Naive B cell (primary cell): ENCODE results near the gene OPCML. TPM values are rescaled to one million over a fixed set of nuclear protein-coding genes. Genes with fewer than 3 reads are reported as not detected.

Experiments
- ATAC-seq, 2 donors: fragments of 150-1000 bp; cut with Tn5 transposase; 2 replicates each; pipeline ENCODE4 v1.10.0; 2021; ENCODE audit warnings: low read depth in 2 of 2, mild to moderate bottlenecking in 2 of 2, moderate library complexity in 2 of 2
- DNase-seq: peaks from one replicate; pipeline ENCODE4 v3.0.0; 2022
- H3K27ac Mint-ChIP-seq, 6 donors: one replicate each; pipeline ENCODE4 v1.8.0; 2020 to 2022; ENCODE audit warnings: mild to moderate bottlenecking in 6 of 6, mixed read lengths in 6 of 6, moderate library complexity in 5 of 6, inconsistent platforms in 2 of 6
- H3K27me3 Mint-ChIP-seq, 3 donors: one replicate each; pipeline ENCODE4 v1.8.0; 2021 to 2022; ENCODE audit warnings: mixed read lengths in 3 of 3, mild to moderate bottlenecking in 1 of 3
- H3K36me3 Mint-ChIP-seq, 2 donors: one replicate each; pipeline ENCODE4 v1.8.0; 2020 to 2022; ENCODE audit warnings: mixed read lengths in 2 of 2, inconsistent platforms in 1 of 2, mild to moderate bottlenecking in 1 of 2
- H3K4me1 Mint-ChIP-seq, 3 donors: one replicate each; pipeline ENCODE4 v1.8.0; 2020 to 2022; ENCODE audit warnings: mixed read lengths in 3 of 3, inconsistent platforms in 1 of 3, mild to moderate bottlenecking in 1 of 3, moderate library complexity in 1 of 3
- H3K4me3 Mint-ChIP-seq, 8 donors: one replicate each; pipeline ENCODE4 v1.8.0; 2020 to 2022; ENCODE audit warnings: mild to moderate bottlenecking in 8 of 8, mixed read lengths in 8 of 8, moderate library complexity in 8 of 8, inconsistent platforms in 2 of 8
- H3K9me3 Mint-ChIP-seq, 7 donors: one replicate each; pipeline ENCODE4 v1.8.0; 2020 to 2022; ENCODE audit warnings: mixed read lengths in 7 of 7, mild to moderate bottlenecking in 5 of 7, inconsistent platforms in 2 of 7, moderate library complexity in 1 of 7
- polyA plus RNA-seq, 6 donors: library from polyadenylated mRNA; unstranded; fragments of 300-500 nt; fragmentation: Illumina TruSeq; gene quantifications; one replicate each; pipeline ENCODE4 v1.2.3, GENCODE V29; 2021; ENCODE audit warnings: low read depth in 6 of 6

Gene OPCML
- polyA plus RNA-seq, 6 donors from 2014 or later = not detected

DNA sequence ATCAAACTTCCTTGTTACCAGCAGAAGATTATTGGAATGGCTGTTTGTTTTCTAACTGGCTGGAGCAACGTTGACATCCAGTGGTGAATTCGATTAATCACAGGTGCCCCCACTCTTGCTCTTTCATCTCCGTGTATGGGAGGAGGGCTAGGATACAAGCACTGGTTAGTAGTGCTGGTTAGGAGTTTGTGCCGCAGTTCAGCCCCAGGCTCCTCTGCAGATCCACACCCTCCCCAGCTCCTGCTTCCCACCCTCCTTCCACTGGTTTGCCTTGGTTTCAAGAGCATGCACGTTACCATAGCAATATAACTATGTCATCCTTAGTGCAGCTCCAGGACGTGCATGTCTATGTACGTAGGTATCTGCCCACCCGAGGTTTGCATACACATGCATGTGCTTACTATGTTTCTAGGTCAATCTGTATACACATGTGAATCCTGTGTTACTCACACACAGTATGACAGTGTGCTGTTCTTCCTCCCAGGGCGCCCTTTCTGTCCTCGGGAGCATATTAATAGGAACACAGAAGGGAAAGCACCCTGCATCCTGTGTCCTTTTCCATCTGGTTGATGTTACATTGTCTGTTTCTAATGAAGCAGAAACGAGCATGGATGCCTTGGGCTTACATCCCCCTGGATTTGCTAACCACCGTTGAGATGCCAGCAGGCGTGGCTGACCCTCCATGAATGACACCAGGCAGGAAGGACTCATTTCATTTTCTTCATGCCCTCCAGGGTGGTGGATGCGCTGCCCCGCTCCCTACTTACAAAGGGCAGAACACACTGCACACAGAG lies 539.3 kb downstream of the OPCML start:
- H3K4me3 Mint-ChIP-seq = no peak overlapping the region
- H3K36me3 Mint-ChIP-seq = no peaks in the 10 kb centered on the region
- ATAC-seq (no peak), DNase-seq (no peak)
- H3K4me1 Mint-ChIP-seq = no peaks in the 10 kb centered on the region
- H3K27ac Mint-ChIP-seq = no peak overlapping the region
- peaks cover 0 to 18% (median 9%) of the 10 kb centered on the region in 3 donors for H3K27me3 Mint-ChIP-seq
- peaks cover 0 to 2% (median 0%) of the 10 kb centered on the region in 7 donors for H3K9me3 Mint-ChIP-seq

DNA sequence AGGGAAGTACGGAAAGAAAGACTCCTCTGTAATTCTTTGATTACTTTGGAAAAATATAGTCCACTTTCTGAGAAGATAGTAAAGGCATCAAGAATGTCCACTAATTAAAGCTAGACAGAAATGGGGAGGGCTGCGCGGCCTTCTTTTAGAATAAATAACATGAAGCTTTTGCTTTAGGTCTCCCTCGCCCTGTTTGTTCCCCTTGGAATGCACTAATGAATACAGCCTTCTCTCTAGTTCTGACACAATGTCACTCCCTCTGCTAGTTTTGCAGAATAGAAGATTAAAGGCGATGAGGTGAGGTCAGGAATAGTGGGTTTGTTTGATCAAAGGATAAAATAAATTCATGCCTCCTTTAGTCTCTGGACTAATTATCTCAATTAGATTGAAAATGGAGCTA lies 543.9 kb downstream of the OPCML start:
- H3K9me3 Mint-ChIP-seq = peaks cover 0 to 7% (median 0%) of the 10 kb centered on the region in 7 donors
- DNase-seq (no peak), ATAC-seq (no peak)

DNA sequence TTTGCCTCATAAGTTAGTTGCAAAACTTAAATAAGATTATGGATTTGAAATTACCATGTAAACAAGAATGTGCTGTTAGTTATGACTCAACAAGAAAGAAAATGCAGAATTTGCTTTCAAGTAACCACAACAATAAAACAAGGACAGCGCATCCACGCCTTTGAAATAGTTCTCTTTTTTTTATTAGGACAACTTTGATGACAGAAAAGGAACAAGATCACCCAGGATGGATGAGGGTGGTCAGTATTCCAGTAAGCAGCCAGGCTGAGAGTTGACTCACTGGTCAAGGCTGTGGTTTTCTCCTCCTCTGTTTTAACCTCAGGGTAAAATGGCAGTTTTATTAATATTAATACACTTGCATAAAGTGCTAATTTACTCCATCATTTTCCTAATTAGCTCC lies 544.4 kb downstream of the OPCML start:
- H3K4me3 Mint-ChIP-seq = no peak overlapping the region
- no peaks in the 10 kb centered on the region for H3K4me1 Mint-ChIP-seq
- no peaks in the 10 kb centered on the region for H3K27me3 Mint-ChIP-seq
- no peak overlapping the region for H3K27ac Mint-ChIP-seq
- ATAC-seq = no peak
- no peaks in the 10 kb centered on the region for H3K36me3 Mint-ChIP-seq
- no peak for DNase-seq
- peaks cover 0 to 7% (median 0%) of the 10 kb centered on the region in 7 donors for H3K9me3 Mint-ChIP-seq

More for the DNA sequence above, 543.9 kb downstream of the OPCML start:
- Mint-ChIP-seq H3K27me3 (peaks cover 0 to 4% (median 0%) of the 10 kb centered on the region in 3 donors), H3K4me1 (no peaks in the 10 kb centered on the region), H3K27ac (no peak overlapping the region), H3K36me3 (no peaks in the 10 kb centered on the region), H3K4me3 (no peak overlapping the region)

DNA sequence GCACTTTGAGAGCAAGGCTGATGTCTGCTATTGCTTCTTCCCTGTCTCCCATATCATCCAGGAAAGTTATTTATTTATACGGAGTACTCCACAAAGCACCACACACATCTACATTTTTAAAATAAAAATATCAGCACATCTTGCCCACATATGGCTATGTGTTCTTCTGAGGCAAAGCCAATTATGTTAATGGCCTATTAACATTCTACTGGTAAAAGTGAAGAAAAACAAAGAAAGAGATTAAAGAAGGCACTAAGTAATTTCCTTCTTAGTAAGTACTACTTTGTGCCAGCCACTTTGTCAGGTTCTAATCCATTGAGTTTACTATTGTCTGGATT lies 548.7 kb downstream of the OPCML start:
- Mint-ChIP-seq H3K36me3 (no peaks in the 10 kb centered on the region), H3K27me3 (no peaks in the 10 kb centered on the region), H3K27ac (no peak overlapping the region), H3K4me1 (no peaks in the 10 kb centered on the region), H3K9me3 (peaks cover 0 to 17% (median 0%) of the 10 kb centered on the region in 7 donors), H3K4me3 (no peak overlapping the region)
- no peak for ATAC-seq
- no peak for DNase-seq

DNA sequence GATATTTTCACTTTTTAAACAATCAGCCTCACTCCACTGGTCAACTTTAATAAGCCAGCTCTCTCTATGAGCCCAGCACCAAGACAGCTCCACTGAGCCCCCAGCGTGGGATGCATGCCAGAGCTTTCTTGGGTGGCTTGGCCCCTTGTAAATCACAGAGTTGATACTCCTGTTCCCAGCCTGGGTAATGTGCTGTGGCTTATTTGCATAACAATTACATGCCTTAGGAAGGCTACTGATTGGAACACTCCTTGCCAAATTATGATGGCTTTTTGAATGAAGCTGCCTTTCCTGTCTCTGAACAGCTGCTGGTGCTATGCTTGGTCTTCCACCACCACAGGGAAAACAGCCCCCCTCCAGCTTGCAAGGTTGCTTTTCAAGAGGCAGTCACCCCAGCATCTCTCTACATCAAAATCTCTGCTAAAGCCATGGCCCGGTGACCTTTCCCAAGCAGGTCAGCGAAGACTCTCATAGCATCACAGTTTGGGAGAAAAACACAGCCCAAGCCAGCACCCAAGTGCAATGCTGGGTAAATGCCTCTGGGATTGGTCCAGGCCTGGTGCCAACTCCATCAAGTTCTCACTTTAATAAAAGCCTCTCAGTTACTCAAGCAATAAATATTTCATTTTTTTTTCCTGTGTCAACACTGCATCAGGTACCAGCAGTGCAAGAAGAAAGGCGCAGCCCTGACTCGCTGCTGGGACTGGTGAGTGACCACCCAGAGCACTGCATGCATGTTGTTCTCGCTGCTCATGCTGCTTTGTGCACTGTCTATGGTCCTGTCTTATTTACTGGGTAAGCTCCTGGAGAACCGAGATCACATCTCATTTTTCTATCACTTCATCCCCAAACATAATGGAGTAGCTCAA lies 549.3 kb downstream of the OPCML start:
- no peaks in the 10 kb centered on the region for H3K36me3 Mint-ChIP-seq
- H3K4me3 Mint-ChIP-seq = no peak overlapping the region
- no peak overlapping the region for H3K27ac Mint-ChIP-seq
- H3K27me3 Mint-ChIP-seq = no peaks in the 10 kb centered on the region
- DNase-seq = no peak
- H3K4me1 Mint-ChIP-seq = no peaks in the 10 kb centered on the region
- H3K9me3 Mint-ChIP-seq = peaks cover 0 to 17% (median 0%) of the 10 kb centered on the region in 7 donors
- ATAC-seq = no peak

DNA sequence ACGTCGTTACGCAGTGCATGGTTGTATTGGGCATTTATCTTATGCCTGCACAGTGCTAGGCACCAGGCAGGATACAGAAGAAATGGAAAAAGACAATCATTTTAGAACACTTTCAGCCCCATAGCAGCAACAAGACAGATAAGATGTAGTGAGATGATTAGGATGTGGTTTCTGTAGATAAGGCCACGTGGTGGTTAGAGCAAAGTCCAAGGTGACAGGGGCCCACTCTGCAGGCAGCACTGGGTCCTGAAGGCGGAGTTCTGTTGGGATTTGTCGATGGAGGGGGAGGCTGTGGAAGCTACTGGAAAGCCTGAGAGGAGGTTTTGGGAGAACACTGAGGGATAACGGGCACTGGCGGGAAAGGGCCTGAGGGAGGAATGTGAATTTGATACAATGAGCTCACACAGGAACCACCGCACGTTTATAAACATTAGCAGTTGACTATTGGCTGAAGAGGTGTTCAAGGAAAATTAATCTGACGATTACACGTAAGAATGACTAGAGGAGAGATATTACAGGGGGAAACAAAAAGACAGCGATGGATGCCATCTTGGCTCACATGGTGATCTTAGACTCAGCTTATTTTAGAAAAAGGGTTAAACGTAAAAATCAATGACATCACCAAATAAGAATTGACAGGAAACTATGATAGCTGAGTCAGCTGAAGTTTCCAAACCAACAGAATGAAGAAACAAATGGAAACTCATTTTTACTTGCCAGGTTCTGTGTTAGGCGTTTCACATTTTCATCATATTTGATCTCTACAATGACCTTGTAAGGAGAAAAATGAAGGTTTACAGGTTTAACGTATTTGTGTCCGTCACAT lies 551.0 kb downstream of the OPCML start:
- H3K27ac Mint-ChIP-seq = no peak overlapping the region
- ATAC-seq (no peak), DNase-seq (no peak)
- H3K9me3 Mint-ChIP-seq = peaks cover 0 to 13% (median 0%) of the 10 kb centered on the region in 7 donors
- H3K4me3 Mint-ChIP-seq = no peak overlapping the region
- H3K36me3 Mint-ChIP-seq = no peaks in the 10 kb centered on the region
- H3K4me1 Mint-ChIP-seq = no peaks in the 10 kb centered on the region
- H3K27me3 Mint-ChIP-seq = no peaks in the 10 kb centered on the region

DNA sequence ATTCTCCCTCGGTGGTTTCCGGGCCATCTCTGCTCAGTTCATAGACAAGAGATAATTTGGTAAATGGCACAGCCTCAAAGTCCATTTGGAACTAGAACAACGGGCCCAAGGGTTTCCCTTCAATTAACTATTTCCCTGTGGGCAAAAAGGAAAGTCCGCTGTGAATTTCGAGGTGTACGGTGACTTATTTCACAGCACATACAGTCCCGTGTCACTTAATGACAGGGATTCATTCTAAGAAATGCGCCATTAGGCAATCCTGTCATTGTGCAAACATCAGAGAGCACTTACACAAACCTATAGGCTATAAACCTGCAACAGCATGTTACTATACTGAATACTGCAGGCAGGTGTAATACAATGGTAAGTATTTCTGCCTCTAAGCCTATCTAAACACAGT lies 551.6 kb downstream of the OPCML start:
- no peak for DNase-seq
- H3K36me3 Mint-ChIP-seq = no peaks in the 10 kb centered on the region
- no peak overlapping the region for H3K27ac Mint-ChIP-seq
- H3K4me1 Mint-ChIP-seq = no peaks in the 10 kb centered on the region
- no peak for ATAC-seq
- H3K27me3 Mint-ChIP-seq = no peaks in the 10 kb centered on the region
- no peak overlapping the region for H3K4me3 Mint-ChIP-seq
- peaks cover 0 to 13% (median 0%) of the 10 kb centered on the region in 7 donors for H3K9me3 Mint-ChIP-seq

DNA sequence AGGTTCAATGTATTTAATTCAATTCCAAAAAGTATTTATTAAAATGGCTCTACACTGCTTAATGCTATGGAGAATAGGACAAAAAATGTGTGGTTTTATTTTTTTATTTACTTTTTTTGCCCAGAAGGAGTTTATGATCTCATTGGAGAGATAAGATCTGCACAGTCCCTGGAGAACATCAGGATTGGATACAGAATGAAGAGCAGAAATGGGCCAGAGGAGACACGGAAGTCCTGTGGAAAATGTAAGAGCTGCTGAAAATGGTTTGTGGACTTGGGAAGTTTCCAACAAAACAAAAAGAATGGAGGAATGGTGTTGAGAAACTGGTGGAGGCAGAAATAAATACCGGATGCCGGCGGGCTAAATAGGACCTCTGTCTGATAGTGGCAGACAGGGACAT lies 554.6 kb downstream of the OPCML start:
- Mint-ChIP-seq H3K9me3 (peaks cover 0 to 14% (median 1%) of the 10 kb centered on the region in 7 donors), H3K36me3 (no peaks in the 10 kb centered on the region), H3K4me1 (no peaks in the 10 kb centered on the region), H3K27ac (no peak overlapping the region), H3K27me3 (peaks cover 0 to 4% (median 0%) of the 10 kb centered on the region in 3 donors), H3K4me3 (no peak overlapping the region)
- no peak for ATAC-seq
- no peak for DNase-seq

DNA sequence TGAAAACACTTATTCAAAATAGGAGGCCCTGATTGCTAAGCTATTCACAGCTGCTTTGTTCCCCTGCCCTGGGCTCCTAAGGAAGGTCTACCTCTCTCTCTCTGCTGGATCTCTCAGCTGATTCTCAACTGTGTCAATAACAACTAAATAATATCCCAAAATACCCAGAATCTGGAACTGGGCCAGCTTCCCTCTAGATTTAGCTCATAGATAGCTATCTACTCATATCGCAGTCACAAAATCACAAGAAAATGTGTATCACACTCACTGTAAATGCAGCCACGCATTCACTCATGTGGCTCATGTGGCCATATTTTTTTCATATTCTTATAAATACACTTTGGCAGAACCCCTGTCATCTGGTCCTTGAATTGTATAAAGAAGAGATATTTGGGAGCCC lies 555.1 kb downstream of the OPCML start:
- no peaks in the 10 kb centered on the region for H3K36me3 Mint-ChIP-seq
- no peak for ATAC-seq
- H3K4me1 Mint-ChIP-seq = no peaks in the 10 kb centered on the region
- H3K4me3 Mint-ChIP-seq = no peak overlapping the region
- no peak for DNase-seq
- H3K9me3 Mint-ChIP-seq = peaks cover 0 to 13% (median 1%) of the 10 kb centered on the region in 7 donors
- H3K27ac Mint-ChIP-seq = no peak overlapping the region
- peaks cover 0 to 4% (median 0%) of the 10 kb centered on the region in 3 donors for H3K27me3 Mint-ChIP-seq

DNA sequence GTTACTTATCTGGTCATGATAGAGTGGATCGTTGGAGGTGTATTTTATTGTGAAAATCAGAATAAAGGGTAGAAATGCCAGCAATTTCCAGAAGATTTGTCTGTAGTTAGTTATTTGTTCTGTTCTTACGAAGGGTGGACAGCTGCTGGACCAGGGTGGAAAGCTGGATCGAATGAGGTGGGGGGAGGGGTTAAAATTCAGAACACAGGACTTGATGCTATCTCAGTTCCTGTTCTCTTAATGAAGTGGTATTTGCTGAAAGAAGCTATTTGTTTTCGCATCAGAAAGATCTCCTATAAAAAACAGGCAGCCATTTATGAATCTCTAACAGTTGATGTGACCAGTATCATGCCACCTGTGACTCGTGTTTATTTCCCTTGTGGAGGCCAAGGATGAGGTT lies 556.2 kb downstream of the OPCML start:
- DNase-seq (no peak), ATAC-seq (no peak)
- peaks cover 0 to 6% (median 0%) of the 10 kb centered on the region in 7 donors for H3K9me3 Mint-ChIP-seq
- H3K4me1 Mint-ChIP-seq = no peaks in the 10 kb centered on the region
- H3K4me3 Mint-ChIP-seq = no peak overlapping the region
- H3K27me3 Mint-ChIP-seq = peaks cover 0 to 4% (median 0%) of the 10 kb centered on the region in 3 donors
- H3K27ac Mint-ChIP-seq = no peak overlapping the region
- H3K36me3 Mint-ChIP-seq = no peaks in the 10 kb centered on the region

DNA sequence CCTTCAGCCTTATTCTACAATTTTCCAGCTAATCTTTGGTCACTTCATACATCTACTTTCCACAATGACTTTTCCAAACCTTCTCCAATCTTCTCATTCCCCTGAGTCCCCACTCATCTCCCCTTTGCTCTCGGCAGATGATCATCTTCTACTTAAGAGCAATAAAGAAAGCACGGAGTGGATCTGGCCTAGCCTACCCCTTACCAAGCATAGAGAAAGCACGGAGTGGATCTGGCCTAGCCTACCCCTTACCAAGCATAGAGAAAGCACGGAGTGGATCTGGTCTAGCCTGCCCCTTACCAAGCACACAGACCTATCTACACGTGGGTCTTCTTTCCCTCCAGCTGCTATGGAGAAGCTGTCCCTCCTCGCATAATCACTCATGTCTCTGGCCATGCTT lies 558.6 kb downstream of the OPCML start:
- no peaks in the 10 kb centered on the region for H3K4me1 Mint-ChIP-seq
- no peak overlapping the region for H3K27ac Mint-ChIP-seq
- H3K4me3 Mint-ChIP-seq = no peak overlapping the region
- DNase-seq = no peak
- ATAC-seq = no peak
- no peaks in the 10 kb centered on the region for H3K36me3 Mint-ChIP-seq
- peaks cover 0 to 8% (median 0%) of the 10 kb centered on the region in 3 donors for H3K27me3 Mint-ChIP-seq
- H3K9me3 Mint-ChIP-seq = peaks cover 0 to 8% (median 1%) of the 10 kb centered on the region in 7 donors

DNA sequence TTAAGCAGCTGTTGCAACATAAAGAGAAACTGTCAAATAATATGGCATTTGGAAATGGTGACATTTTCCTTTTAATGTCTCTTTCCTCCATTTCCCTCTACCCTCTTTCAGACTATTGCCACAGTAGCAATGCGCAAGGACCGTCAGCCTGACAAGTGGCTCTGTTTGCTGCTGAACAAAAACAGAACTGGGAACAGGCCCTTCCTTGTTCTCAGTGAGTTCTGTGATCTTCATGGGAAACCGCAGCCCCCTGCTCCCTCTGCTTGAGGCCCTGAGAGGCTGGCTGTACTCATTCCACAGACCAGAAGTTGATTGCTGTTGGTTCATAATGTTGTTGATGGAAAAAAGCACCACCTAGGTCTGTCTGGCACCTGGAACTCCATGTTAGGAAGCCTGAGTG lies 559.7 kb downstream of the OPCML start:
- no peaks in the 10 kb centered on the region for H3K4me1 Mint-ChIP-seq
- no peaks in the 10 kb centered on the region for H3K36me3 Mint-ChIP-seq
- H3K4me3 Mint-ChIP-seq = no peak overlapping the region
- ATAC-seq (no peak), DNase-seq (no peak)
- peaks cover 0 to 8% (median 0%) of the 10 kb centered on the region in 3 donors for H3K27me3 Mint-ChIP-seq
- no peak overlapping the region for H3K27ac Mint-ChIP-seq
- H3K9me3 Mint-ChIP-seq = peaks cover 0 to 8% (median 1%) of the 10 kb centered on the region in 7 donors

DNA sequence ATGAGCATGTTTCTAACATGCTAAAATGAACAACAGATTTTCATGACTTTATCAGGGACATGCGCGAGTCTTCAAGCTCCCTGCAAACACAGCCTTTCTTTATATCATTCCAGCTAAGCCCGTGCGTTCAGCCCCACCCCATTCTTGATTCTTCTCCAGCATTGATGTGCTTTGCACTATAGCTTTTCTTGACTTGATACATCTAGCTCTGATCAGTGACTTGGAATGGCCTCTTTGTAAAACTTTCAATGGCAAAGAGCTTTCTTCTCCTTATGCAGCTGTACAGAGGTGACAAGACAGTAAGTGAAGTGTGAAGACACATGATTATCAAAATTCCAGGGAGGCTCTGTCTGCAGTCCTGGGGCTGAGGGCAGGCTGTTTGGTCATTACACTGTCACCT lies 561.0 kb downstream of the OPCML start:
- Mint-ChIP-seq H3K4me3 (no peak overlapping the region), H3K9me3 (peaks cover 0 to 8% (median 1%) of the 10 kb centered on the region in 7 donors), H3K27ac (no peak overlapping the region), H3K4me1 (no peaks in the 10 kb centered on the region), H3K36me3 (no peaks in the 10 kb centered on the region), H3K27me3 (peaks cover 0 to 8% (median 0%) of the 10 kb centered on the region in 3 donors)
- ATAC-seq (no peak), DNase-seq (no peak)
